NK-92 treated with Interleukin-12 subunit alpha and Interleukin-12 subunit beta, amount 100 ng/mL, for 24 hours (cell line): ENCODE measurements around the gene HCFC1R1.

Experiments used
- DNase-seq: peaks from one replicate; lab custom pipeline; 2025; lab: John Stamatoyannopoulos, UW

HCFC1R1 gene

DNA sequence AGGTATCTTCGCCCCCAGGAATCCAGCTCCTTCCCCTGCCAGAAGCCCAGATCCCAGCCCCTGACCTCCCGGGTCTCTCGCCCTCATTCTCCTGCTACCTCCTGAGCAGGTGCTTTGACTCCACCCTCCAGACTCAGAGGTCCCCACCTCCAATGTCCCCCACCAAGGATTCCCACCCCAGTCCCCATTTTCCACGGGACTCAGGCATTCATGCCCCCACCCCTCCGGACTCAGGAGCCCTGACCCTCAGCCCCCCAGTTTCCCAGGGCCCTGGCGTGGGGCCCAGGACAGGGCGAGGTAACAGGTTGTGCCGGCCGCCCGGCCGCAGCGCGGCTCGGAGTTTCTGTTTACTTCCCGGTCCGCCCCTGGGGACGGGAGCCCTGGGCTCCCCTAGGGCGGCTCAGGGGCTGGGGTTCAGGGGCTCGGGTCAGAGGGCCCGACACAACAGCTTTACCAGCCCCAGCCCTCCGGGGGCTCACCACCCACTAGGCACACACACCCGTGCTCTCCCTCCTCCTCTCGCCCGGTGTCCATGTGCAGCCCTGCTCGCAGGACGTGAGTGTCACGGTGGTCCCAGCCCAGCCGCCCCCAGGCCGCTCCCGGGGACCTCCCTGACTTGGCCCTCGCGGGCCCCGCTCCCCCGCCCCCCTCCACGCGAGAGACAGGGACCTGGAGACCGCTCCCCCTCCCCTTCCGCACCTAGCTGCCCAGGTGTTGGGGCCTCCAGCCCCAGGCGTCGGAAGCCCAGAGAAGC is 12.4 kb upstream of the HCFC1R1 start:
- DNase-seq = no peak

DNA sequence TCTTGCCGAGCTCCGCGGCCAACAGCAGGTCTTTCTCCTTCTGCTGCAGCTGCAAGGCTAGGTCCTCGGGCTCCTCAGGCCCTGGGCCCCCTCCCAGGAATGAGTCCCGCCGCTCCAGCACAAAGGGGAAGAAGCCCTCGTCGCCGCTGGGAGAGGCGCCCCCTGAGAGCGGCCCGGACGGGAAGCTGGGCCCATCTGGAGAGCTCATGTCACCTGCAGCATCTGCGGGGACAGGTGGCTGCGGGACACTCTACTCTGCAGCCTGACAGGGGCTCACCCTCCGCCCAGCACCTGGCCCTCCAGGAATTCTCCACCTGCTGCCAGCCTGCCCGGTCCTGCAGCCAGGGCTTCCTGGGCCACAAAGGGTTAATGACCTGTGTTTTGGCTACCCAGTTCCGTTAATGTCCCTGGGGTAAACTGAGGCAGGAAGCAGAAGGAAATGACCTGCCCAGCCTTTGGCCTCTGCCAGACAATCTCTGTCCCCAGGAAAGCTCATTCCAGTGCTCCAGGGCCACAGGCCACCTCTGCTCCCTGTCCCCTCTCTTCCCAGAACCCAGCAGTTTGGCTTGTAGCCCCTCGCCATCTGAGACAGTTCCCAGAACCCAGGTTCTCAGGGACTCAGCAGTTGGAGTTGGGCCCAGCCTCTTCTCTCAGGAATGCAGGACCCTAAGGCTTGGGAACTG is 11.7 kb upstream of the HCFC1R1 start:
- DNase-seq = no peak

DNA sequence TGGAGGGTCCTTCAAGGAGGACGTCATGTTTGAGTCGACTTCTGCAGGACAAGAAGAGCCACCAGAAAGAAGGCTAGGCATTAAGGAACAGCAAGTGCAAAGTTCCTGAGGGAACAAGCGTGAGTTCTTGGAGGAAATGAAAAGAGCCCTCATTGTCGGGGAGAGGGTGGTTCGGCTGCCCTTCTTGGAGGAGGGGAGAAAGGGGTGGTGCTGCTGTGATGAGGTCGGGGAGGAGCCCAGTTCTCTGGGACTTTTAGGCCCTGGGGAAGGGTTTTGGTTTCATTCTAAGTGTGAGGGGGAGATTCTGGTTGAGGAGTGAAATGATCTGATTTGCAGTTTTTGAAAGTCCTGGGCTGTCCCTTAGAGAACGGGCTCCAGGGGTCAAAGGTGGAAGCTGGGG is 8.9 kb upstream of the HCFC1R1 start:
- DNase-seq = no peak

DNA sequence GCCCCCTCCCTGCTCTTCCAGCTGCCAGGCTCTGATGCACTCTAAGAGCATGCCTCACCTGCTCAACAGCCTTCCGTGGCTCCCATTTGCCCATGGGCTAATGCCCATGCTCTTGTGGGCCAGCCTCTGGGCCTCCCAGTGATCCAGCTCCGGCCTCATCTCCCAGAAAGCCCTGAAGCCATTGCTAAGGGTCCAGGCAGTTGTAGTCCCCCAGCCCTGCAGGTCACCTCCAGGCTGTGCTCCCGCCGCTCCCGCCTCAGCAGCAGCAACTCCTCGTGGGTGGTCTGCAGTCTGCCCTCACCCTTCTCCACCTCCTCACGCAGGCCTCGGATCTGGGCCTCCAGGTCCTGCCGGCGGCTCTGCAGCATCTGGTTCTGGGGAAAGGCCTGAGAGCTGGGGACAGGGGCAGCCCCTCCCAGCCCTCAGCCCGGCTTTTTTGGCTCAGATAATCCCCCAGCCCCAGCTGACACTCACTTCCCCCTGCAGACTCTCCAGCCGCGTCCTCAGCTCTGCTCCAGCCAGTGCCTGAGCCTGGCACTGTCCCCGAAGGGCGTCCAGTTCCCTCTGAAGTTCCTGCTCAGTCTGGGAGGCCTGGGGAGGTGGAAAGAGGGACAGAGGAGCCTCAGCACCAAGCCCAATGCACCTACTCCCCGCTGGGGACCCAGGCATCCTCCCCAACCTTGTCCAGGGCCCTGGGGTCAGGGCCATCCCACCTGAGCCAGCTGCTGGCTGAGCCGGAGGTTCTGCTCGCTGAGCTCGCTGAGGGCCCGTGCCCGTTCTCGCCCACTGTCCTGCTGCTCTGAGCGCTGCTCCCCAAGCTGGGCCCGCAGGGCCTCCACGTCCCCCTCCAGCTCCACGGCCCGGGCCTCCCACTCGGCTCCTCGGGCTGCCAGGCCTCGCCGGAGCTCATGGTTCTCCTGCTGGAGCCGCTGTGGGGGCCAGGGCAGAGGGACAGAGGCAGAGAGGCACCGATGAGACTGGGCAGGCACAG is 6.8 kb upstream of the HCFC1R1 start:
- DNase-seq = no peak

DNA sequence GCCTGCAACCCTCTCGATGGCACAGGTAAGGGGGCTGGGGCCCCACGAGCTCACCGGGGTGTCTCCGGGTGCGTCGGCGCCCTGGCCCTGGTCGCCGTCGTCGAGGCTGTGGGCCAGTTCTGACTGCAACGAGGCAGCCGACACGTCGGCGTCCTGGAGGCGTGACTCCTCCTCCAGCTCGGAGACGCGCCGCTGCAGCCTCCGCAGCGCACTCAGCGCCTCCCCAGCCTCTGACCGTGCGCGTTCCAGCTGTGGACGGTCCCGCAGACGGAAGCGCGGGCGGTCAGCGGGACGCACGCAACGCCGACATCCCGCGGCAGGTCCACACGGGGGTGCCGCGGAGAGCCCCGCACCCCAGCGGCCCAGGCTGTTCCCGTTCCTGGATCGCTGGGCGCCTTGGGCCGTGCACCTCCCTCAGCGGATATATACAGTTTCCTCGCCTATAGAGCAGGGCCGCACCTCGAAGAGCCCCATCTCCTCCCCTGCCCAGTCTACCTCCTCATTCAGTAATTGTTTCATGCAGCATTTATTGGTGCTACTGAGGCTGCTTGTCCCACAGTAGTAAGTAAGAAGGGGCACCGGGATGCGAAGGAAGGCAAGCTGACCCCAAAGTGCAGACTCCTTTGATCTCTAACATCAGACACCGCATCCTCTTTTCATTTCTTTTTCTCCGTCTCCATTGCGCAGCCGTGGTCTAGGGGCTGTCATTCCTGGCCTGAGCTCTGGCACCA is 5.9 kb upstream of the HCFC1R1 start:
- DNase-seq = no peak

DNA sequence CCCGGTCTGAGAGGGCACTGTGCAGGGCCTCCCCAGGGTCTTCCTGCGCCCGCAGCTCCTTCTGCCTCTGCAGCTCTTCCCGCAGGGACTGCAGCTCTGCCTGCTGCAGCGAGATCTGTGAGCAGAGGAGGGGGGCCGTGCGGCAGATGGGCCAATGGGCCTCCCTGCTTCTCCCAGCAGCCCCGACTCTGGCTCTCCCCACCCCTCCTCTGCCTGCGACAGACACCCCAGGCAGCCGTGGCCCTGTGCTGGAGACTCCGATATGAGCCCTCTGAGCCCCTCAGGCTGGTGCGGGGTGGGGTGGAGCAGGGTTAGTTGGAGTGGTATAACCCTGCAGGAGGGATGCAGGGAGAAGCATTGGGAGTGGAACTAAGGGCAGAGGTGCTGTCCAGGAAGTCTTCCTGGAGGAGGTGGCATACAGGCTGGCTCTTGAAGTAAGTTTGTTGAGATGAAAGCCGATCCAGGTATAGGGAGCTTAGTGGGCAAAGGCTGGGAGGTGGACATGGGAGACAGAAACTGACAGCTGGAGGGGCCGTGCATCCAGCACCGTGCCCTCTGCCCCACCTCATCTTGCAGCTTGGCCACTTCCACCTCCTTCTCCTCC is 5.1 kb upstream of the HCFC1R1 start:
- no peak for DNase-seq

DNA sequence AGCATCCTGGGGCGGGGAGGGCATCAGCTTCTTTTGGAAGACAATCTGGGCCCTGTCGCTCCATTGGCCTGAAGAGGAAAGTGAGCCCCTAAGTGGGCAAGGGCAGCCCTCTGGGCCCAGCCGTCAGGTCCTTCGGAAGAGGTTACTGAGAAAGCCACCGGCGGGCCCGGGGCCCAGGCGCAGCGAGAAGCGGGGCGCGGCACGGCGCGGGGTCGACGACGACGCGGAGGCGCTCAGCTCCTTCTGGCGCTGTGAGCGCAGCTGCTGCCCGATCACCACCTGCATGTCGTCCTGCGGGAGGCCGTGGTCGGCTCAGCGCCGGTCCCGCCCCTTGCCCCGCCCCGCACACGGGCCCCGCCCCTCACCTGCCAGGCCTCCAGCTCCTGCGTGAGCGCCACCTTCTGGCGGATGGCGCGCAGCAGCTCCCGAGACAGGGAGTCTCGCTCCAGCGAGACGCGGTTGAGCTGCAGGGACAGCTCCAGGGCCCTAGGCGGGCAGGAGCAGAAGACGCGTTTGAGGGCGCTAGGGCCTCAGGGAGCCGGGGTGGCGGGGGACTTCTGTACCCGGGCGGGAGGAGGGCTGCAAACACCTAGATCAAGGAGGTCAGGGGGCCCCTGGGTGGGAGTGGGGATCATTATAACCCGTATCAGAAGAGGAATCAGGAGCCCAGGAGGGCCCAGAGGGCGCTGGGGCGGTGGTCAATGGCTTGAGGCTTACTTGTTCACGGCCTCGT is 4.4 kb upstream of the HCFC1R1 start:
- no peak for DNase-seq

DNA sequence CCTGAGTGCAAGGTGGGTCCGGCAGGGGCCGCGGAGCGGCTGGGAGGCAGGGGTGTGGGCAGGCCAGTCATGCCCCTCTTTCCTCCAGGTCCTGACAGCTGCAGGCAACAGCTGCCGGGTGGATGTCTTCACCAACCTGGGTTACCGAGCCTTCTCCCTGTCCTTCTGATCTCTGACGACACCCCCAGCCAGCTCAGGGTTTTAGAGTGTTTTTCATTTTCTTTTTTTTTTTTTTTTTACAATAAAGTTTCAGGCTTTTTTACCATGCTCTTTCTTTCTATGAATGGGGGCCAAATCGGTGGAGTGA is 3.7 kb upstream of the HCFC1R1 start:
- no peak for DNase-seq

DNA sequence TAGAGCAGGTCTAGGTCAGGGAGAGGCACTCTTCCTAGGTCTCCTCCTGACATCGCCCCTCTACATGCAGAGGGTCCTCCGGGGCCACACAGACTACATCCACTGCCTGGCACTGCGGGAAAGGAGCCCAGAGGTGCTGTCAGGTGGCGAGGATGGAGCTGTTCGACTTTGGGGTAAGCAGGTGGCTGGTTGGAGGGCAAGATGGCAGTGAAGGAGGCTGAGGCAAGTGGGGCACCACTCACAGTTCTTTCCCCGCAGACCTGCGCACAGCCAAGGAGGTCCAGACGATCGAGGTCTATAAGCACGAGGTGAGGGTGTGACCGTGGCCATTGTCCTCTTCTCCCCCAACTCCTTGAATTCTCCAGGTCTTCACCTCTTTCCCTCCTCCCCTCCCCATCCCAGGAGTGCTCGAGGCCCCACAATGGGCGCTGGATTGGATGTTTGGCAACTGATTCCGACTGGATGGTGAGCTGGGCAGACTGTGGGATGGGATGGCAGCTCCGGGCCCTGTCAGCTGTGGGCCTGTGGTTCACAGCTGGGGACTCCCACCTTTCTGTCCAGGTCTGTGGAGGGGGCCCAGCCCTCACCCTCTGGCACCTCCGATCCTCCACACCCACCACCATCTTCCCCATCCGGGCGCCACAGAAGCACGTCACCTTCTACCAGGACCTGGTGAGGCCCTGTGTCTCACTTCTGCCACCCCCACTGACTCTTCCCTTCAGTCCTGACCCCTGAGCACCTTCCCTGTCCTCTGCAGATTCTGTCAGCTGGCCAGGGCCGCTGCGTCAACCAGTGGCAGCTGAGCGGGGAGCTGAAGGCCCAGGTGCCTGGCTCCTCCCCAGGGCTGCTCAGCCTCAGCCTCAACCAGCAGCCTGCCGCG is 3.1 kb upstream of the HCFC1R1 start:
- no peak for DNase-seq

DNA sequence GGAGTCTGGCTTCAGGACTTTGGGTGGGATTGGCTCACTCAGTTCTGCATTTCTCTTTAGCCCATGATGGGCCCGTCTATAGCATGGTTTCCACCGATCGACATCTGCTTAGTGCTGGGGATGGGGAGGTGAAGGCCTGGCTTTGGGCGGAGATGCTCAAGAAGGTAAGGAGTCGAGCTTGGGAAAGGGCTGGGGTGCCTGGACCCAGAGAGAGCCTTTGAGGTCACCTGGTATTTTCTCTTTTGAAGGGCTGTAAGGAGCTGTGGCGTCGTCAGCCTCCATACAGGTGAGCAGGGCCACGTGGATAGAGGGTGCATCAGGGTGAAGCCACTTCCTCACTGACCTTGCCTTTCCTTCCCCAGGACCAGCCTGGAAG is 2.2 kb upstream of the HCFC1R1 start:
- no peak for DNase-seq

DNA sequence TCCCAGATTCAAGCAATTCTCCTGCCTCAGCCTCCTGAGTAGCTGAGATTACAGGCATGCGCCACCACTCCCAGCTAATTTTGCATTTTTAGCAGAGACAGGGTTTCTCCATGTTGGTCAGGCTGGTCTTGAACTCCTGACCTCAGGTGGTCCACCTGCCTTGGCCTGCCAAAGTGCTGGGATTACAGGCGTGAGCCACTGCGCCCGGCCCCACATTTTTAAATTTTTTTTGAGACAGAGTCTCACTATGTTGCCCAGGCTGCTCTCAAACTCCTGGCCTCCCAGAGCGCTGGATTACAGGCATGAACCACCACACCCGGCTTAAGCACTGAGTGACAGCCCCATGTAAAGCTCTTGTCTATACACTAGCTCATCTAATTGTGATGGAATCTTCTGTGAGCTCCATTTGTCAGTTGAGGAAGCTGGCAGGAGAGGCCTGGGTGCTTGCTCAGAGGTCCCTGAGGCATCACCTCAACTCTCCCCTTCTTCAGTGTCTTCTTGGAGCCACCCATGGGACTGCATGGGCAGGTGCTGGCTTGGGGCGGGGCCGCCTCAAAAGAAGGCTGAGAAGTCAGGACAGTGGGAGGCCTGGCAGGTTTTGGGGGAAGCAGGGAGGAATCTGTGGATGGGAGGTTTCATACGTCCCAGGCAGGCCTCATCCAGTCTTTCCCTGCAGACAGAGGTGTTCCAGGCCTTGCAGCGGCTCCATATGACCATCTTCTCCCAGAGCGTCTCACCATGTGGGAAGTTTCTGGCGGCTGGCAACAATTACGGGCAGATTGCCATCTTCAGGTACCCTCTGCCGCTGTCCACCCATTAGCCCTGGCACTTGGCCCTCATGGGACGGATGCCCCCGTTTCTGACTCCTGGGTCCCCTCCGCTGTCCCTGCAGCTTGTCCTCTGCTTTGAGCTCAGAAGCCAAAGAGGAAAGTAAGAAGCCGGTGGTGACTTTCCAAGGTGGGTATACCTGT is 1.6 kb upstream of the HCFC1R1 start:
- no peak for DNase-seq

DNA sequence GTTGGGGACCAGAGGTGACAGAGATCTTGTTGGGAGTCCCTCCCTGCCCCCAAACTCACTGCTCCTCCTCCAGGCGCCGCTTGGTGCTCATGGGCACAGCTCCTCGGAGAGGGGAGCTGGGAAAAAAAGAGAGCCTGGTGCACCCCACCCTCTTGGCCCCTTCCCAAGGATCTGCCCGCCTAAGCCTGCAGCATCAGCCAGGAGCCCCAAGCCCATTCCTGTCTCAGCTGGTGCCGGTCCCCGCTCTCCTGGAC is 400 bp downstream of the HCFC1R1 start:
- no peak for DNase-seq

DNA sequence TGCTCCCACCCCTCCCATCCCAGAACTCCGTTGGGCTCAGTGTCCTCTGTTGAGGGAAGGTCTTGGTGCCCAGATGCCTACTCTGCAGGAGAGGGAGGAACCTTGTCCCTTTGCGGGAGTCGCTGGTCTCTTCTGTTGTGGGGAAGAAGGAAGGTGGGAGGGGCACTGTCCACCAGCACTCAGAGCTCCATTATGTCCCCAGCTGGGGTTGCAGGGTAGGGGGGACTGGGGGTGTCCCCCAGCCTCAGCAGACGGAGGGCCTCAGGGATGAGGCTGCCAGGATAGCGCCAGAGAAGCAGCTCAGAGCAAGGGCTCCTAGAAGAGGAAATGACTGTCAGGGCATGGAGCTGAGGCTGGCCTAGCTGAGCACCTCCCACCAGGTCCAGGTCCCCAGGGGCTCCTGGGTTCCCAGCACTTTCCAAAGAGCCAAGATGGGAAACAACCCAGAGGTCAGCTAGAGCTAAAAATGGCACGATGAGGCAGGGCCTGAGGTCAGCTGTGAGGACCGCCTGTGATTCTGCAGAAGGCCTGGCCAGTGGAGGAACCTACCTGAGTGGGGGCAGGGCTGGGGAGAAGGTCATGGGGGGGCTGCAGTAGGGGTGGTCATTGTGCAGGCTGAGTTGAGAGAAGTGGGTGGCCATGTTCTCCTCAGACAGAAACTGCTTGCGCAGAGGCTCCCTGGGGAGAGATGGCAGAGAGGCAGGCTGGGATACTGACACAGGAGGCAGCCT is 893 bp downstream of the HCFC1R1 start:
- no peak for DNase-seq

DNA sequence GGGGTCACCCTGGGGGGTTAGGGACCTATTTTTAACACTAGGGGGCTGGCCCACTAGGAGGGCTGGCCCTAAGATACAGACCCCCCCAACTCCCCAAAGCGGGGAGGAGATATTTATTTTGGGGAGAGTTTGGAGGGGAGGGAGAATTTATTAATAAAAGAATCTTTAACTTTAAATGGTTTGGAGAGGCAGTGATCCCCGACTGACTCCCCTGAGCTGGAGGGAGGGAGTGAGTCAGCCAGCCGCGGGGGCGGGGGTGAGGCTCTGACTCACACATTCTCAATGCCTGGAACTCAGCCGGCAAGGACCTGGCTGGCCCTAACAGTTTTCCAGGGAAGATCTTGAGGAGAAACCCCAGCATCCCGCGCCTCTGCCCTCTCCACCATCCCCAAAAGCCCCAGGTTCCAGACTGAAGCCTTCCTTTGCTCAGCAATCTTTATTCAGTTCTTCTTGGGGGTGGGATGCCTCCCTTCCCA is 1.5 kb downstream of the HCFC1R1 start:
- peak; percentile 77 for DNase-seq

DNA sequence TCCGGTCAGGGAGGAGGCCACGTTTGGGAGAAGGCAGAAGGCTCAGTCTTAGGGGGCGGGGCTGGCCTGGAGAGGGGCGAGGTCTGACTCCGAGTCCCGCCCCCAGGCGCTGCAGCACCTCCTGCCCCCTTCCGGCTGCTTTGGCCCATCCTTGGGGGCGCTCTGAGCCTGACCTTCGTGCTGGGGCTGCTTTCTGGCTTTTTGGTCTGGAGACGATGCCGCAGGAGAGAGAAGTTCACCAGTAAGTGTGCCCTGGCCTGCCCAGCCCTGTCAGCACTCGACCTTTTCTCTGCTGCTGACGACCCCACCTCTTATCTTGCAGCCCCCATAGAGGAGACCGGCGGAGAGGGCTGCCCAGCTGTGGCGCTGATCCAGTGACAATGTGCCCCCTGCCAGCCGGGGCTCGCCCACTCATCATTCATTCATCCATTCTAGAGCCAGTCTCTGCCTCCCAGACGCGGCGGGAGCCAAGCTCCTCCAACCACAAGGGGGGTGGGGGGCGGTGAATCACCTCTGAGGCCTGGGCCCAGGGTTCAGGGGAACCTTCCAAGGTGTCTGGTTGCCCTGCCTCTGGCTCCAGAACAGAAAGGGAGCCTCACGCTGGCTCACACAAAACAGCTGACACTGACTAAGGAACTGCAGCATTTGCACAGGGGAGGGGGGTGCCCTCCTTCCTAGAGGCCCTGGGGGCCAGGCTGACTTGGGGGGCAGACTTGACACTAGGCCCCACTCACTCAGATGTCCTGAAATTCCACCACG is 2.1 kb downstream of the HCFC1R1 start:
- DNase-seq = no peak

DNA sequence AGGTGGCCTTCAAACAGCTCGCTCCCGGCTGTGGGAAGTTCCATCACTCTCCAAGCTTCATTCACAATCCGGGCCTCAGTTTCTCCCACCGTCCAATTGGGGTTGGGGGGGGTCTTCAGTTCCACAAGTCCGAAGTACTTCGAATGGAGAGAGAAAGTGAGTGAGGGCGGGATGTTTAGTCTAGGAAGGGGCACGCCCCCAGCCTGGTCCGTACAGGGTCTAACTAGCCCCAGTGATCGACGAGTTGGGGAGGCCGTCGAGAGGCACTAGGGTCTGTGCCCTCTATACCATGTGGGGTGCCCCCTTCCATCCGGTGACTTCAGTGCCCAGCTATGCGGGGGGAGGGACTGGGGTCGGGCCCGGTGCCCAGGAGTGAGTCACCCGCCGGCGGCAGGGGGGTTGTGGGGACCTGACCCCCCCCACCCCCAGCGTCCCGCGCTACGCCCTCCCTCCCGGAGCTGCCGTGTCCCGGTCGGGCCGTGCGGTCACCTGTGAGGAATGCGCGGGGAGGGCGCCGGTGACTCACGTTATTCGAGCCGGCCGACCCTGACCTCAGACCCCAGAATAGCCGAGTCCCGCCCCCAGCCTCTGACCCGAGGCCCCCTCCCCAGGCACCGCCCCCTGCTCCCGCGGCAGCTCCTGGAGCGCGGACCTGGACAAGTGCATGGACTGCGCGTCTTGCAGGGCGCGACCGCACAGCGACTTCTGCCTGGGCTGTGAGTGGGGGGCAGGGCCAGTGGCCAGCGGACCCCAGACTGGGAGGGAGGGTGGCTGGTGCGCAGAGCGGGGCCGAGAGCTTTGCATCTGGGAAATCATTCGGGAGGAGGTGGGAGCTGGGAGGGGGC is 2.9 kb downstream of the HCFC1R1 start:
- DNase-seq = no peak

DNA sequence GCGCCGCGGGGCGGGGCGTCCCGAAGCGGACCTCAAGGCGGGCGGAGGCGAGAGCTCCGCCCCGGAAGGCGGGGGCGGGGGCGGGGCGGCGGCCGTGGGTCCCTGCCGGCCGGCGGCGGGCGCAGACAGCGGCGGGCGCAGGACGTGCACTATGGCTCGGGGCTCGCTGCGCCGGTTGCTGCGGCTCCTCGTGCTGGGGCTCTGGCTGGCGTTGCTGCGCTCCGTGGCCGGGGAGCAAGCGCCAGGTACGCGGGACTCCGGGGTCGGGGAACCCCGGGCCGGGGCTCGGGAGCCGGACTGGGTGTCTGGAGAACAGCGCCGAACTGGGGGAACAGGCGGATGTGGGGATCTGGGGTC is 3.5 kb downstream of the HCFC1R1 start, which contains the start of gene TNFRSF12A:
Gene TNFRSF12A, plus strand, starts transcription at position 122 of the 357 bp plus-strand sequence. Its CDS starts 30 bp downstream, at position 152.
- DNase-seq = peak; percentile 61
